GM12878 (cell line): ENCODE results near the gene NFKBIB. TPM values are rescaled to one million over a fixed set of nuclear protein-coding genes. Genes with fewer than 3 reads are reported as not detected.

Experiments
- ATAC-seq: fragments of 200-7000 bp; cut with Tn5 transposase; 3 replicates; pipeline ENCODE4 v1.9.1; 2020; ENCODE audit warnings: mild to moderate bottlenecking, moderate library complexity
- BruUV-seq: library from RNA; stranded (reverse); fragments of 400-500 nt; replicated peaks from 2 replicates; lab custom pipeline; 2021; lab: Mats Ljungman, UMichigan
- CTCF ChIA-PET: fragments of 300-600 bp; sonication (Branson Sonifier 250); formaldehyde crosslinking; extraction: SDS; loops from one replicate; lab custom pipeline; 2021; ENCODE audit warnings: inconsistent platforms; lab: Yijun Ruan, JAX
- POLR2A ChIA-PET: fragments of 350-600 bp; formaldehyde crosslinking; extraction: SDS; loops from one replicate; lab custom pipeline; 2021; ENCODE audit warnings: inconsistent platforms; lab: Charles Lee
- RAD21 ChIA-PET: fragments of 300-600 bp; sonication (Branson Sonifier 250); formaldehyde crosslinking; loops from one replicate; lab custom pipeline; 2023; ENCODE audit warnings: antibody characterized with exemption; ENCODE audit not compliant: unreplicated experiment; lab: Charles Lee
- SMC1A ChIA-PET: fragments of 300-600 bp; sonication (Branson Sonifier 250); formaldehyde crosslinking; loops from one replicate; lab custom pipeline; 2023; ENCODE audit not compliant: unreplicated experiment, uncharacterized antibody; lab: Charles Lee
- DNase-seq: peaks from one replicate; pipeline ENCODE4 v3.0.0-alpha.2; 2011; ENCODE audit warnings: low read depth, low spot score
- FAIRE-seq: peaks from 3 replicates; lab custom pipeline; 2011; peaks lifted over from hg19 to GRCh38; lab: Jason Lieb, UNC
- H2AFZ ChIP-seq: 2 replicates; pipeline ENCODE4 v1.6.0; 2011; ENCODE audit warnings: low read depth, low read length, control low read depth; ENCODE audit not compliant: control insufficient read depth
- H3K27ac ChIP-seq: 2 replicates; pipeline ENCODE4 v1.5.1; 2011; ENCODE audit warnings: control low read depth; ENCODE audit not compliant: control insufficient read depth, insufficient read depth
- H3K27me3 ChIP-seq, 2 experiments: replicated peaks in 1 of 2; 2 replicates each; pipeline versions ENCODE4 v1.6.0 to v1.6.1; 2011; ENCODE audit warnings: low read length in 1 of 2; ENCODE audit not compliant: control insufficient read depth in 2 of 2, insufficient read depth in 2 of 2
- H3K36me3 ChIP-seq, 2 experiments: 2 replicates each; pipeline ENCODE4 v1.5.1; 2011; ENCODE audit warnings: low read length in 1 of 2; ENCODE audit not compliant: control insufficient read depth in 2 of 2, insufficient read depth in 2 of 2
- H3K4me1 ChIP-seq: 2 replicates; pipeline ENCODE4 v1.6.1; 2011; ENCODE audit warnings: mild to moderate bottlenecking, low read length, moderate library complexity, mixed read lengths; ENCODE audit not compliant: control insufficient read depth, insufficient read depth
- H3K4me2 ChIP-seq: 2 replicates; pipeline ENCODE4 v1.6.0; 2011; ENCODE audit warnings: control low read depth; ENCODE audit not compliant: control insufficient read depth, insufficient read depth
- H3K4me3 ChIP-seq: fragments of 200-600 bp; sonication (generic); 2 replicates; pipeline ENCODE4 v1.5.1; 2016
- H3K79me2 ChIP-seq: 2 replicates; pipeline ENCODE4 v1.6.0; 2011; ENCODE audit warnings: low read length; ENCODE audit not compliant: control insufficient read depth, insufficient read depth
- H3K9ac ChIP-seq: 2 replicates; pipeline ENCODE4 v1.8.0; 2011; ENCODE audit warnings: low read length, control low read depth, mixed read lengths; ENCODE audit not compliant: control insufficient read depth, insufficient read depth
- H3K9me3 ChIP-seq: replicated peaks from 3 replicates; pipeline ENCODE4 v1.5.1; 2011; ENCODE audit warnings: mild to moderate bottlenecking, low read length; ENCODE audit not compliant: control insufficient read depth, insufficient read depth
- H4K20me1 ChIP-seq: 2 replicates; pipeline ENCODE4 v1.6.0; 2011; ENCODE audit not compliant: control insufficient read depth, insufficient read depth
- CREB1 ChIP-seq: IDR thresholded peaks from 2 replicates; pipeline ENCODE4 v1.6.1; 2012; ENCODE audit warnings: low read depth, mild to moderate bottlenecking, inconsistent platforms
- CREM ChIP-seq: IDR thresholded peaks from 2 replicates; pipeline ENCODE4 v1.6.1; 2014; ENCODE audit warnings: antibody characterized with exemption, low read depth
- EZH2 ChIP-seq: IDR thresholded peaks from 2 replicates; pipeline ENCODE4 v1.6.1; 2012; ENCODE audit warnings: low read depth, mild to moderate bottlenecking, control low read depth, inconsistent platforms, low read length, borderline replicate concordance; ENCODE audit not compliant: control insufficient read depth
- IKZF1 ChIP-seq: fragments of 450-650 bp; conservative IDR thresholded peaks from 2 replicates; pipeline ENCODE4 v1.6.1; 2017; ENCODE audit warnings: antibody characterized with exemption, mild to moderate bottlenecking
- MXI1 ChIP-seq: fragments of 150-350 bp; IDR thresholded peaks from 2 replicates; pipeline ENCODE4 v1.6.1; 2011; ENCODE audit warnings: low read depth, mild to moderate bottlenecking, inconsistent platforms, low read length, improper control_type of control experiment
- POLR2AphosphoS2 ChIP-seq: IDR thresholded peaks from 2 replicates; pipeline ENCODE4 v1.6.1; 2011; ENCODE audit warnings: low read depth, mild to moderate bottlenecking, low read length, improper control_type of control experiment, moderate library complexity
- RFX5 ChIP-seq: IDR thresholded peaks from 2 replicates; pipeline ENCODE4 v1.6.1; 2011; ENCODE audit warnings: low read depth, low read length, improper control_type of control experiment
- SMARCA5 ChIP-seq: fragments of 450-650 bp; IDR thresholded peaks from 2 replicates; pipeline ENCODE4 v1.6.1; 2017; ENCODE audit warnings: mild to moderate bottlenecking
- SP1 ChIP-seq: IDR thresholded peaks from one replicate; pipeline ENCODE4 v1.6.1; 2011; ENCODE audit warnings: low read depth, low read length
- YY1 ChIP-seq: IDR thresholded peaks from 2 replicates; pipeline ENCODE4 v1.6.1; 2011; ENCODE audit warnings: low read depth, mild to moderate bottlenecking, low read length
- ZBED1 ChIP-seq: IDR thresholded peaks from 2 replicates; pipeline ENCODE4 v1.6.1; 2016; ENCODE audit warnings: borderline replicate concordance
- ZNF592 ChIP-seq: fragments of 450-650 bp; IDR thresholded peaks from 2 replicates; pipeline ENCODE4 v1.6.1; 2017; ENCODE audit warnings: mild to moderate bottlenecking, moderate library complexity
- WGBS: methylation state at CpG from one replicate; pipeline ENCODE4 v1.1.6; 2016; ENCODE audit warnings: low lambda C conversion rate; ENCODE audit not compliant: insufficient replicate concordance, insufficient coverage; ENCODE audit errors: missing lambda C conversion rate; 5-methylcytosine and 5-hydroxymethylcytosine counted together
- in situ Hi-C: fragments of 300-500 bp; cut with MboI; formaldehyde crosslinking; loops from 9 replicates; pipeline ENCODE4 v1.14.3; 2018; ENCODE audit warnings: mixed read lengths
- intact Hi-C: fragments of 100-400 bp; cut with micrococcal nuclease; formaldehyde crosslinking; loops from one replicate; pipeline ENCODE4 v1.14.2; 2022; ENCODE audit not compliant: unreplicated experiment
- polyA plus RNA-seq, 11 experiments: library from polyadenylated mRNA; depleted of rRNA in 4 of 11; unstranded in 6 of 11; stranded (reverse) in 5 of 11; fragments of >200 nt; fragmentation: Nextera tagmentation in 4 of 11; fragmentation: Illumina TruSeq in 1 of 11; extraction: Ambion mirVana in 4 of 11; extraction: Trizol in 1 of 11; gene quantifications; 1 replicate in 1 of 11; 2 replicates in 10 of 11; pipeline versions ENCODE4 v1.2.1 to v1.2.3, GENCODE V29; 2011 to 2016; ENCODE audit warnings: inconsistent platforms in 2 of 11, missing spikeins in 2 of 11, low read depth in 1 of 11
- total RNA-seq, 4 experiments: library from RNA; depleted of rRNA in 3 of 4; stranded (reverse); fragments of >200 nt in 3 of 4; fragmentation: Illumina TruSeq in 1 of 4; extraction: Trizol in 1 of 4; gene quantifications; 2 replicates each; pipeline versions ENCODE4 v1.2.1 to v1.2.3, GENCODE V29; 2013 to 2021
- TF ChIP-seq, protein P1 (sequence below): fragments of 450-650 bp; IDR thresholded peaks from 2 replicates; pipeline ENCODE4 v1.6.1; 2017; ENCODE audit warnings: mild to moderate bottlenecking, low read depth, inconsistent platforms; ENCODE audit not compliant: poor library complexity, severe bottlenecking
- TF ChIP-seq, protein P2 (sequence below): fragments of 150-350 bp; IDR thresholded peaks from 2 replicates; pipeline ENCODE4 v1.6.1; 2014; ENCODE audit warnings: mild to moderate bottlenecking, low read depth, low read length

The NFKBIB gene
- total and polyA plus RNA-seq, 10 of the 15 experiments (the other 5 are each of a cell fraction or from before 2014, with no cell fraction given), result 1.2 to 60.9 (median 31.0) TPM

DNA sequence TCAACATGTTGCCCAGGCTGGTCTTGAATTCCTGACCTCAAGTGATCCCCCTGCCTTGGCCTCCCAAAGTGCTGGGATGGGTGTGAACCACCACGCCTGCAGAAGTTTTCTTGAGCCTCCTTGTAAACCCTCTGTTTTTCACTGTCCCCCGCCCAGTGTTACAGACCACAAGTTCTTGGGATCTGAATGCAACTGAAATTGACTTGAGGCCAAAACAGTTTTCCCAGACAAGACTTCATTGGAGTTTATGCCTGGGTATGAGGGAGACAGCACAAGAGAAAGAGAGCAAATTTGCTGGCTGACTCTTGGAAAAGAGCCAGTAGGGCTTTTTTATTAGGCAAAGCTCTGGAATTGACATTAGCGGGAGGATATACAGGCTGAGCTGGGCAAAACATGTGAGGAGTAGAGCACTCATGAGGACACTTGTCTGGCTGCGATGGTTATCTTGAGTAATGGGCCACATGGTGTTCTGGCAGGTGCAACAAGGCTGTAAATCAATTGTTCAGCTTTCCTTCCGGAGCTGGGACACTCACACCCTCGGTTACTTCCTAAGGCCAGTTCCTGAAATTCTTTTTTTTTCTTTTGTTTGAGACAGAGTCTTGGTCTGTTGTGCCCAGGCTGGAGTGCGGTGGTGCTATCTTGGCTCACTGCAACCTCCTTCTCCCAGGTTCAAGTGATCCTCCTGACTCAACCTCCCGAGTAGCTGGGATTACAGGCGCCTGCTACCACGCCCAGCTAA is 37.3 kb upstream of the NFKBIB start:
- H2AFZ ChIP-seq, result no peak overlapping the region
- H3K9ac ChIP-seq, result no peak overlapping the region
- RAD21 ChIA-PET, result interaction anchor here (4.2 kb wide), 1 partner anchor 10 kb away, joined by 47 read pairs; no protein-coding TSS in a partner anchor
- SMC1A ChIA-PET, result interaction anchor here (0.6 to 4.7 kb wide), 8 partner anchors 10 to 205 kb away, joined by 3 to 44 read pairs (median 5); partner anchors contain the start of gene RINL
- ATAC-seq, result no peak
- no TSS peak for BruUV-seq
- WGBS, result 85% methylated on average over 10 of the region's 10 CpGs
- no peaks in the 10 kb centered on the region for H3K27me3 ChIP-seq
- intact Hi-C loops, result no loop called here
- CTCF ChIA-PET, result interaction anchor here (0.6 to 2.6 kb wide), 8 partner anchors 9 to 311 kb away, joined by 3 to 21 read pairs (median 4); partner anchors contain the start of gene SARS2
- no peaks in the 10 kb centered on the region for H3K79me2 ChIP-seq
- peaks cover 37% of the 10 kb centered on the region for H3K4me1 ChIP-seq
- no peak for TF ChIP-seq RFX5
- no peak for TF ChIP-seq CREM
- no peak for TF ChIP-seq MXI1
- no peak for TF ChIP-seq SMARCA5
- TF ChIP-seq, protein P1, sequence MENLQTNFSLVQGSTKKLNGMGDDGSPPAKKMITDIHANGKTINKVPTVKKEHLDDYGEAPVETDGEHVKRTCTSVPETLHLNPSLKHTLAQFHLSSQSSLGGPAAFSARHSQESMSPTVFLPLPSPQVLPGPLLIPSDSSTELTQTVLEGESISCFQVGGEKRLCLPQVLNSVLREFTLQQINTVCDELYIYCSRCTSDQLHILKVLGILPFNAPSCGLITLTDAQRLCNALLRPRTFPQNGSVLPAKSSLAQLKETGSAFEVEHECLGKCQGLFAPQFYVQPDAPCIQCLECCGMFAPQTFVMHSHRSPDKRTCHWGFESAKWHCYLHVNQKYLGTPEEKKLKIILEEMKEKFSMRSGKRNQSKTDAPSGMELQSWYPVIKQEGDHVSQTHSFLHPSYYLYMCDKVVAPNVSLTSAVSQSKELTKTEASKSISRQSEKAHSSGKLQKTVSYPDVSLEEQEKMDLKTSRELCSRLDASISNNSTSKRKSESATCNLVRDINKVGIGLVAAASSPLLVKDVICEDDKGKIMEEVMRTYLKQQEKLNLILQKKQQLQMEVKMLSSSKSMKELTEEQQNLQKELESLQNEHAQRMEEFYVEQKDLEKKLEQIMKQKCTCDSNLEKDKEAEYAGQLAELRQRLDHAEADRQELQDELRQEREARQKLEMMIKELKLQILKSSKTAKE, result no peak
- no peak for TF ChIP-seq CREB1
- TF ChIP-seq ZNF592, result no peak
- TF ChIP-seq YY1, result no peak
- TF ChIP-seq, protein P2, sequence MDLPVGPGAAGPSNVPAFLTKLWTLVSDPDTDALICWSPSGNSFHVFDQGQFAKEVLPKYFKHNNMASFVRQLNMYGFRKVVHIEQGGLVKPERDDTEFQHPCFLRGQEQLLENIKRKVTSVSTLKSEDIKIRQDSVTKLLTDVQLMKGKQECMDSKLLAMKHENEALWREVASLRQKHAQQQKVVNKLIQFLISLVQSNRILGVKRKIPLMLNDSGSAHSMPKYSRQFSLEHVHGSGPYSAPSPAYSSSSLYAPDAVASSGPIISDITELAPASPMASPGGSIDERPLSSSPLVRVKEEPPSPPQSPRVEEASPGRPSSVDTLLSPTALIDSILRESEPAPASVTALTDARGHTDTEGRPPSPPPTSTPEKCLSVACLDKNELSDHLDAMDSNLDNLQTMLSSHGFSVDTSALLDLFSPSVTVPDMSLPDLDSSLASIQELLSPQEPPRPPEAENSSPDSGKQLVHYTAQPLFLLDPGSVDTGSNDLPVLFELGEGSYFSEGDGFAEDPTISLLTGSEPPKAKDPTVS, result no peak
- TF ChIP-seq IKZF1, result no peak
- no peak for TF ChIP-seq POLR2AphosphoS2
- TF ChIP-seq SP1, result no peak
- TF ChIP-seq EZH2, result no peak
- TF ChIP-seq ZBED1, result no peak
- no peak for FAIRE-seq
- no peaks in the 10 kb centered on the region for H3K36me3 ChIP-seq
- H4K20me1 ChIP-seq, result no peaks in the 10 kb centered on the region
- no peak overlapping the region for H3K4me3 ChIP-seq
- H3K9me3 ChIP-seq, result no peaks in the 10 kb centered on the region
- no peak overlapping the region for H3K4me2 ChIP-seq
- DNase-seq, result no peak
- POLR2A ChIA-PET, result interaction anchor here (1.0 to 9.7 kb wide), 5 partner anchors 10 to 243 kb away, joined by 3 to 144 read pairs (median 10); partner anchors contain the start of genes EIF3K, HNRNPL, NFKBIB and RINL
- in situ Hi-C loops, result no loop called here
- no peak overlapping the region for H3K27ac ChIP-seq
